HCT116 (cell line): ENCODE measurements around the gene EPHA6. TPM values are rescaled to one million over a fixed set of nuclear protein-coding genes. Genes with fewer than 3 reads are reported as not detected.

Source experiments
- ATAC-seq: fragments of 200-7000 bp; cut with Tn5 transposase; 2 replicates; pipeline ENCODE4 v1.9.1; 2020; ENCODE audit warnings: mild to moderate bottlenecking, moderate library complexity
- BruUV-seq: library from RNA; stranded (reverse); fragments of 400-500 nt; replicated peaks from 2 replicates; lab custom pipeline; 2021; lab: Mats Ljungman, UMichigan
- CTCF ChIA-PET: fragments of 300-600 bp; sonication (Branson Sonifier 250); formaldehyde crosslinking; loops from one replicate; lab custom pipeline; 2021; ENCODE audit warnings: antibody characterized with exemption; lab: Charles Lee
- POLR2A ChIA-PET: fragments of 300-600, 350-600 bp; sonication (Branson Sonifier 250); formaldehyde crosslinking; loops from one replicate; lab custom pipeline; 2021; ENCODE audit warnings: antibody characterized with exemption; lab: Charles Lee
- RAD21 ChIA-PET, 2 experiments: fragments of 300-600 bp; sonication (Branson Sonifier 250); formaldehyde crosslinking; loops; one replicate each; lab custom pipeline; 2023; ENCODE audit warnings: low total read pairs in 2 of 2; ENCODE audit not compliant: uncharacterized antibody in 2 of 2, unreplicated experiment in 2 of 2, low non-redundant PET in 1 of 2; lab: Charles Lee
- DNase-seq: peaks from one replicate; pipeline ENCODE4 v3.0.0-alpha.2; 2010; ENCODE audit warnings: low read depth, low spot score
- H2AFZ ChIP-seq: fragments of 200-600 bp; shearing (Covaris generic), sonication (generic); 2 replicates; pipeline ENCODE4 v1.6.1; 2017; ENCODE audit warnings: low read depth, mixed run types, mixed read lengths, antibody characterized with exemption, low read length; ENCODE audit not compliant: poor library complexity, severe bottlenecking
- H3K27ac ChIP-seq: 2 replicates; pipeline ENCODE4 v1.5.1; 2012; ENCODE audit warnings: low read depth, low read length
- H3K27me3 ChIP-seq: fragments of 200-600 bp; sonication (generic); 2 replicates; pipeline ENCODE4 v1.6.1; 2016; ENCODE audit warnings: mixed run types, low read length, mixed read lengths; ENCODE audit not compliant: insufficient read depth
- H3K36me3 ChIP-seq, 2 experiments: fragments of 200-500 bp in 1 of 2; fragments of 200-600 bp in 1 of 2; sonication (Bioruptor generic) in 1 of 2; sonication (generic) in 1 of 2; 2 replicates each; pipeline versions ENCODE4 v1.5.1 to v1.6.1; 2014 to 2016; ENCODE audit warnings: low read length in 2 of 2, inconsistent platforms in 1 of 2, mixed read lengths in 1 of 2, mixed run types in 1 of 2; ENCODE audit not compliant: insufficient read depth in 2 of 2, control insufficient read depth in 1 of 2
- H3K4me1 ChIP-seq, 2 experiments: fragments of 200-600 bp in 1 of 2; sonication (generic) in 1 of 2; 2 replicates each; pipeline versions ENCODE4 v1.5.1 to v1.6.1; 2012 to 2017; ENCODE audit warnings: low read length in 2 of 2, inconsistent platforms in 1 of 2, mild to moderate bottlenecking in 1 of 2, mixed read lengths in 1 of 2, mixed run types in 1 of 2, moderate library complexity in 1 of 2; ENCODE audit not compliant: insufficient read depth in 2 of 2, control insufficient read depth in 1 of 2
- H3K4me2 ChIP-seq: fragments of 200-600 bp; sonication (generic); 2 replicates; pipeline ENCODE4 v1.6.1; 2017; ENCODE audit warnings: mixed run types, low read length, mixed read lengths
- H3K4me3 ChIP-seq, 2 experiments: fragments of 200-600 bp in 1 of 2; sonication (generic) in 1 of 2; replicated peaks in 1 of 2; 2 replicates each; pipeline ENCODE4 v1.5.1; 2011 to 2016; ENCODE audit warnings: low read length in 2 of 2, control low read depth in 1 of 2, low read depth in 1 of 2, mild to moderate bottlenecking in 1 of 2, mixed read lengths in 1 of 2, mixed run types in 1 of 2
- H3K79me2 ChIP-seq: fragments of 200-600 bp; sonication (generic); 2 replicates; pipeline ENCODE4 v1.6.1; 2017; ENCODE audit warnings: mild to moderate bottlenecking, mixed run types, low read length, moderate library complexity, mixed read lengths; ENCODE audit not compliant: insufficient read depth
- H3K9ac ChIP-seq: fragments of 200-600 bp; sonication (generic); 2 replicates; pipeline ENCODE4 v1.6.1; 2016; ENCODE audit warnings: low read length, mixed read lengths
- H3K9me2 ChIP-seq: fragments of 200-600 bp; sonication (generic), shearing (Covaris generic); 2 replicates; pipeline ENCODE4 v1.6.1; 2017; ENCODE audit warnings: mixed run types, mild to moderate bottlenecking, moderate library complexity; ENCODE audit not compliant: insufficient read depth
- H3K9me3 ChIP-seq, 2 experiments: fragments of 200-500 bp in 1 of 2; fragments of 200-600 bp in 1 of 2; sonication (Bioruptor generic) in 1 of 2; sonication (generic) in 1 of 2; 2 replicates each; pipeline ENCODE4 v1.6.1; 2014 to 2017; ENCODE audit warnings: low read length in 2 of 2, mixed read lengths in 2 of 2, inconsistent platforms in 1 of 2, low read depth in 1 of 2, mild to moderate bottlenecking in 1 of 2, mixed run types in 1 of 2, moderate library complexity in 1 of 2; ENCODE audit not compliant: control insufficient read depth in 1 of 2, insufficient read depth in 1 of 2
- H4K20me1 ChIP-seq: fragments of 200-600 bp; sonication (generic), shearing (Covaris generic); 2 replicates; pipeline ENCODE4 v1.6.1; 2017; ENCODE audit warnings: mixed run types, mild to moderate bottlenecking, moderate library complexity; ENCODE audit not compliant: insufficient read depth
- CEBPB ChIP-seq: IDR thresholded peaks from 2 replicates; pipeline ENCODE4 v1.6.1; 2012; ENCODE audit warnings: low read depth
- ELF1 ChIP-seq: IDR thresholded peaks from 2 replicates; pipeline ENCODE4 v1.6.1; 2012; ENCODE audit warnings: low read depth, borderline replicate concordance
- FOSL1 ChIP-seq: IDR thresholded peaks from 2 replicates; pipeline ENCODE4 v1.6.1; 2012; ENCODE audit warnings: low read depth
- JUND ChIP-seq: IDR thresholded peaks from 2 replicates; pipeline ENCODE4 v1.6.1; 2012
- MAX ChIP-seq: IDR thresholded peaks from 2 replicates; pipeline ENCODE4 v1.6.1; 2012
- POLR2A ChIP-seq: IDR thresholded peaks from 2 replicates; pipeline ENCODE4 v1.7.0; 2011; ENCODE audit warnings: borderline replicate concordance; ENCODE audit not compliant: insufficient read depth, insufficient read length; ENCODE audit errors: extremely low read depth
- POLR2AphosphoS5 ChIP-seq: IDR thresholded peaks from 2 replicates; pipeline ENCODE4 v1.6.1; 2011; ENCODE audit warnings: mild to moderate bottlenecking, low read depth, low read length, moderate library complexity
- RAD21 ChIP-seq: IDR thresholded peaks from 2 replicates; pipeline ENCODE4 v1.6.1; 2012; ENCODE audit warnings: low read depth, mild to moderate bottlenecking
- SP1 ChIP-seq: IDR thresholded peaks from 2 replicates; pipeline ENCODE4 v1.6.1; 2012; ENCODE audit warnings: low read depth
- TCF7L2 ChIP-seq: IDR thresholded peaks from 2 replicates; pipeline ENCODE4 v1.7.0; 2011; ENCODE audit warnings: borderline replicate concordance, inconsistent platforms; ENCODE audit not compliant: insufficient read depth, insufficient read length; ENCODE audit errors: extremely low read depth
- YY1 ChIP-seq: IDR thresholded peaks from 2 replicates; pipeline ENCODE4 v1.6.1; 2011; ENCODE audit warnings: low read length, low read depth, moderate library complexity, mild to moderate bottlenecking; ENCODE audit not compliant: insufficient replicate concordance; ENCODE audit errors: extremely low read depth
- ZBTB33 ChIP-seq: IDR thresholded peaks from 2 replicates; pipeline ENCODE4 v1.6.1; 2011; ENCODE audit warnings: mild to moderate bottlenecking, low read length, moderate library complexity; ENCODE audit not compliant: insufficient replicate concordance; ENCODE audit errors: extremely low read depth
- intact Hi-C: fragments of 100-400 bp; cut with micrococcal nuclease; formaldehyde crosslinking; loops from 2 replicates; pipeline ENCODE4 v1.10.0; 2022
- total RNA-seq: library from RNA; stranded (reverse); gene quantifications from one replicate; pipeline ENCODE4 v1.2.1, GENCODE V29; 2021; ENCODE audit not compliant: unreplicated experiment

EPHA6 gene
- total RNA-seq, 1 experiment from 2014 or later, result not detected

- TF ChIP-seq TCF7L2 (no peak), FOSL1 (no peak), JUND (no peak), POLR2AphosphoS5 (no peak), ELF1 (no peak)
- TF ChIP-seq, all 23 proteins: peak for 0
Observed at GRCh38 chr3:97297032-97297431, 482.6 kb downstream of the EPHA6 start (continued).

- Histone ChIP-seq H3K27me3 (no peaks in the 10 kb centered on the region), H3K9ac (no peak overlapping the region), H2AFZ (no peak overlapping the region), H4K20me1 (no peaks in the 10 kb centered on the region), H3K27ac (no peak overlapping the region), H3K4me2 (no peak overlapping the region), H3K9me3 (peaks cover 0 to 21% of the 10 kb centered on the region in 2 experiments; a peak in 2 of 4 replicates), H3K9me2 (no peaks in the 10 kb centered on the region), H3K4me1 (no peaks in the 10 kb centered on the region), H3K4me3 (no peak overlapping the region), H3K36me3 (no peaks in the 10 kb centered on the region), H3K79me2 (no peaks in the 10 kb centered on the region)
- intact Hi-C loops, result no loop called here
- RAD21 ChIA-PET, result no interaction called here
- TF ChIP-seq CEBPB (no peak), MAX (no peak), POLR2A (no peak), ZBTB33 (no peak), YY1 (no peak), JUND (no peak), RAD21 (no peak), SP1 (no peak)
- DNase-seq (no peak), ATAC-seq (no peak)
- POLR2A ChIA-PET, result no interaction called here
- BruUV-seq, result no TSS peak
- CTCF ChIA-PET, result no interaction called here
Observed at GRCh38 chr3:97301114-97301513, 486.7 kb downstream of the EPHA6 start.
